LNCaP clone FGC (cell line): ENCODE results near the gene VASH1.

Experiments
- DNase-seq: peaks from one replicate; pipeline ENCODE4 v3.0.0-alpha.2; 2011; ENCODE audit warnings: low read depth
- H3K4me3 ChIP-seq: 2 replicates; pipeline ENCODE4 v1.5.1; 2011; ENCODE audit warnings: mild to moderate bottlenecking, low read depth, low read length, control low read depth
- CTCF ChIP-seq: IDR thresholded peaks from 2 replicates; pipeline ENCODE4 v1.5.1; 2012; ENCODE audit warnings: mild to moderate bottlenecking; ENCODE audit not compliant: control insufficient read depth, insufficient read depth; ENCODE audit errors: extremely low read depth

VASH1 gene

GRCh38 chr14:76829650-76830421, 68.6 kb downstream of the VASH1 start:
- H3K4me3 ChIP-seq: no peak overlapping the region
- TF ChIP-seq CTCF: no peak
- no peak for DNase-seq

- no peak for DNase-seq
- H3K4me3 ChIP-seq: no peak overlapping the region
- no peak for TF ChIP-seq CTCF
These were observed 69.3 kb downstream of the VASH1 start for GRCh38 chr14:76830556-76830955.

- no peak overlapping the region for H3K4me3 ChIP-seq
- TF ChIP-seq CTCF: no peak
- DNase-seq: no peak
These were observed 71.3 kb downstream of the VASH1 start for GRCh38 chr14:76832503-76832988.
